Brain microvascular endothelial cell (primary cell): Measurements from ENCODE around the gene C19orf73.
A peak's percentile ranks its signal among the peaks of the same experiment; 100 is the strongest.

ENCODE experiments used
- DNase-seq: peaks from one replicate; pipeline ENCODE4 v3.0.0-alpha.2; 2020
- H3K27ac ChIP-seq: fragments of 250-450 bp; sonication (Bioruptor Pico); 2 replicates; pipeline ENCODE4 v1.5.1; 2020; ENCODE audit warnings: mild to moderate bottlenecking, moderate library complexity
- H3K27me3 ChIP-seq: fragments of 250-450 bp; sonication (Bioruptor Pico); replicated peaks from 2 replicates; pipeline ENCODE4 v1.5.1; 2020; ENCODE audit warnings: mild to moderate bottlenecking
- H3K36me3 ChIP-seq: fragments of 250-450 bp; sonication (Bioruptor Pico); replicated peaks from 2 replicates; pipeline ENCODE4 v1.5.1; 2020; ENCODE audit warnings: mild to moderate bottlenecking
- H3K4me3 ChIP-seq: 2 replicates; pipeline ENCODE4 v1.5.1; 2011; ENCODE audit warnings: low read depth, mild to moderate bottlenecking, control low read depth, low read length, moderate library complexity
- in situ Hi-C: cut with HindIII; loops from 2 replicates; pipeline ENCODE4 v1.10.0; 2017; ENCODE audit warnings: low sequenced_read_pairs, low pct_ligation_motif_present
- TF ChIP-seq, protein P1 (sequence below): IDR thresholded peaks from 2 replicates; pipeline ENCODE4 v1.5.1; 2011; ENCODE audit warnings: low read depth, mild to moderate bottlenecking, moderate library complexity, low read length, control low read depth, inconsistent platforms; ENCODE audit errors: missing control alignments

The C19orf73 gene

DNA sequence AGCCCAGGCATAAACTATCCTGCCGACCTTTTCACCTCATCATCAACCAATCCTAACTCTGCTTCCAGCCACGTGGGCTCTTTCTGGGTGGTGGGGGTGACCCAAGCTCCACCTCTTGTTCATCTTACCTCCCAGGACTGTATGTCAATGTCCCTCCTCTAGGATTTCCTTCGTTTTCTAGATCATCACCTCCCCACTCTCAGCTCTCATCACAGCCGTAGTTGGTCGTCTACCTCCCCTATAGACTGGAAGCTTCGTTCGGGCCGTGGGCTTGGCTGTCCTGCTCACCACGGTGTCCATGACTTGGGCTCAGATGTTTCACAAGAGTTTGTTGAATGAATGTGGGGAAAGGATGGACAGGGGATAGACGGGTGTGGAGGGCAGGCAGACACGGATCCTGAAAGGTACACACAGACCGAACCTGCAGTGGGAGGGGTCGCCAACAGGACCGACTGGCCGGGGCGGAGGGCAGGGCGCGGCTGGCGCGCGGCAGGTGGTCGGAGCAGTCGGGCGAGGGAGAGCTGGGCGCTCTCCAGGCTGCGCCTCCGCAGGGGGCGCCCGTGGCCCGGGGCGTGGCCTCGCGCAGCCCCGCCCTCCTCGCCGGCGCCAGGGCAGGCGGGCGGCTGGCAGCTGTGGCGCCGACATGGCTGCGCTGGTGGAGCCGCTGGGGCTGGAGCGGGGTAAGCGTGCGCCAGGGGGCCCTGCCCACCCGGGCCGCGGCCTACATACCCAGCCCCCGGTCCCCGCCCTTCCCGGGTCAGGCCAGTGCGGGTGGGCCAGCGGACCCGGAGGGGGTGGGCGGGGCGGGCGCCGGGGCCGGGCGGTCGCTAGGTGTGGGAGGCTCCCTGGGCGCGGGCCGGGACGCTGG, 4.9 kb downstream of the C19orf73 start, which contains the start of gene LIN7B:
Gene LIN7B, plus strand, starts transcription at position 609 of the 868 bp plus-strand sequence. Its CDS starts 35 bp downstream, at position 644.
- Histone ChIP-seq H3K27ac (no peak within 1 kb of the TSS), H3K4me3 (peak within 1 kb of the TSS; percentile 73), H3K36me3 (peaks cover 6% of the 10 kb centered on the region), H3K27me3 (no peaks in the 10 kb centered on the region)
- DNase-seq = peak; percentile 17
- TF ChIP-seq, protein P1, sequence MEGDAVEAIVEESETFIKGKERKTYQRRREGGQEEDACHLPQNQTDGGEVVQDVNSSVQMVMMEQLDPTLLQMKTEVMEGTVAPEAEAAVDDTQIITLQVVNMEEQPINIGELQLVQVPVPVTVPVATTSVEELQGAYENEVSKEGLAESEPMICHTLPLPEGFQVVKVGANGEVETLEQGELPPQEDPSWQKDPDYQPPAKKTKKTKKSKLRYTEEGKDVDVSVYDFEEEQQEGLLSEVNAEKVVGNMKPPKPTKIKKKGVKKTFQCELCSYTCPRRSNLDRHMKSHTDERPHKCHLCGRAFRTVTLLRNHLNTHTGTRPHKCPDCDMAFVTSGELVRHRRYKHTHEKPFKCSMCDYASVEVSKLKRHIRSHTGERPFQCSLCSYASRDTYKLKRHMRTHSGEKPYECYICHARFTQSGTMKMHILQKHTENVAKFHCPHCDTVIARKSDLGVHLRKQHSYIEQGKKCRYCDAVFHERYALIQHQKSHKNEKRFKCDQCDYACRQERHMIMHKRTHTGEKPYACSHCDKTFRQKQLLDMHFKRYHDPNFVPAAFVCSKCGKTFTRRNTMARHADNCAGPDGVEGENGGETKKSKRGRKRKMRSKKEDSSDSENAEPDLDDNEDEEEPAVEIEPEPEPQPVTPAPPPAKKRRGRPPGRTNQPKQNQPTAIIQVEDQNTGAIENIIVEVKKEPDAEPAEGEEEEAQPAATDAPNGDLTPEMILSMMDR = peak; percentile 25
- in situ Hi-C loops = no loop called here

DNA sequence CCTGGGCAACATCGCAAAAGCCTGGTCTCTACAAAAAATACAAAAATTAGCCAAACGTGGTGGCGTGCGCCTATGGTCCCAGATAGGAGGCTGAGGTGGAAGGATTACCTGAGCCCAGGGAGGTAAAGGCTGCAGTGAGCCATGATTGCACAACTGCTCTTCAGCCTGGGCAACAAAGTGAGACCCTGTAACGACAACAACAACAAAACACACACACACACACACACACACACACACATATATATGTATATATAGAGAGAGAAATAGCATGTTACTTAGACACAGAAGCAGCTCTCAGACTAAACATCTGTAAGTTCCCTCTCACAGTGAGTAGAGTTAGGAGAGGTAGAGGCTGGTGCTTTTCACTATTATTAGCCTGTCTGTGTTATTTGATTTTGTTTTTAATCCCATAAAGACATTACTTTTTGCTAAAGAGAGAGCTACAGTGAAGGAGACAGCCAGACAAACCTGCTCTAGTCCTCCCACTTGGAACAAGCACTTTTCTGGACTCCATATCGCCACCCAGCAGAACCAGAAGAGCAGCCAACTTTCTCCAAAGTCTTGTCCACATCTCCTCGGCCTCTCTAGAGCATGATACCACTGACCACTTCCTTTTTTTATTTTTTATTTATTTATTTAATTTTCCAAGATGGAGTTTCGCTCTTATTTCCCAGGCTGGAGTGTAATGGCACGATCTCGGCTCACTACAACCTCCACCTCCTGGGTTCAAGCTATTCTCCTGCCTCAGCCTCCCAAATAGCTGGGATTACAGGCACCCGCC, 7.5 kb downstream of the C19orf73 start:
- no peaks in the 10 kb centered on the region for H3K27me3 ChIP-seq
- TF ChIP-seq, protein P1 = no peak
- H3K36me3 ChIP-seq = peaks cover 32% of the 10 kb centered on the region
- no peak for DNase-seq
- H3K4me3 ChIP-seq = no peak overlapping the region
- H3K27ac ChIP-seq = no peak overlapping the region
- in situ Hi-C loops = no loop called here

DNA sequence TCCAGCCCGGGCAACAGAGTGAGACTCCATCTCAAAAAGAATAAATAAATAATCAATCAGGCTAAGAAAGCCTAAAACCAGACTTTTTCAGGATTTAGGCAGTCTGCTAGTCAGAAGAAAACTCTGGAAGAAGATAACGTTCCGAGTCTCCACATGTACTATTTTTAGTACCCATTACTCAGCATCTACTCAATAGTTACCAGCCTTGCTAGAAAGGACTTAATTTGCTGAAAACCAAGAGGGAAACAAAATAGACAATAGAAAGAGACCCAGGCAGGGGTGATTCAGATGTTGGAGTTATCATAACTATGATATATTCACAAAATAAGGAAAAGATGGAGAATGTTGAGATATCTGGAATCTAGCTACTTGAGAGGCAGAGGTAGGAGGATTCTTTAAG, 8.4 kb downstream of the C19orf73 start:
- peak; percentile 15 for DNase-seq
- peaks cover 41% of the 10 kb centered on the region for H3K36me3 ChIP-seq
- no peak overlapping the region for H3K27ac ChIP-seq
- no peaks in the 10 kb centered on the region for H3K27me3 ChIP-seq
- H3K4me3 ChIP-seq = no peak overlapping the region
- in situ Hi-C loops = no loop called here
- TF ChIP-seq, protein P1 = no peak

GRCh38 chr19:49109569-49110233, 9.2 kb downstream of the C19orf73 start:
- Histone ChIP-seq H3K36me3 (peaks cover 49% of the 10 kb centered on the region), H3K27me3 (no peaks in the 10 kb centered on the region), H3K4me3 (no peak overlapping the region), H3K27ac (no peak overlapping the region)
- in situ Hi-C loops = no loop called here
- TF ChIP-seq, protein P1 = no peak
- no peak for DNase-seq

GRCh38 chr19:49109051-49109450, 9.9 kb downstream of the C19orf73 start:
- H3K27ac ChIP-seq = no peak overlapping the region
- peaks cover 56% of the 10 kb centered on the region for H3K36me3 ChIP-seq
- H3K4me3 ChIP-seq = no peak overlapping the region
- TF ChIP-seq, protein P1 = no peak
- DNase-seq = no peak
- H3K27me3 ChIP-seq = no peaks in the 10 kb centered on the region
- in situ Hi-C loops = no loop called here
